GM23338 (cell line): ENCODE data around the gene PELI1. TPM values are rescaled to one million over a fixed set of nuclear protein-coding genes. Genes with fewer than 3 reads are reported as not detected.

Experiments
- ATAC-seq: fragments of 200-7000 bp; cut with Tn5 transposase; 3 replicates; pipeline ENCODE4 v1.9.1; 2020
- DNase-seq: peaks from one replicate; pipeline ENCODE4 v3.0.0-alpha.2; 2015; ENCODE audit warnings: low spot score
- H2AFZ ChIP-seq: fragments of 200-600 bp; sonication (generic); 2 replicates; pipeline ENCODE4 v1.8.0; 2016; ENCODE audit warnings: antibody characterized with exemption, mild to moderate bottlenecking, moderate library complexity
- H3F3A ChIP-seq: fragments of 200-600 bp; sonication (generic); replicated peaks from 2 replicates; pipeline ENCODE4 v1.8.0; 2017; ENCODE audit warnings: antibody characterized with exemption, mixed run types, low read depth
- H3K27ac ChIP-seq: fragments of 200-600 bp; sonication (generic); 2 replicates; pipeline ENCODE4 v1.6.1; 2016; ENCODE audit warnings: low read depth
- H3K27me3 ChIP-seq: fragments of 200-600 bp; sonication (generic); 2 replicates; pipeline ENCODE4 v1.8.0; 2016; ENCODE audit warnings: mild to moderate bottlenecking, mixed run types, moderate library complexity; ENCODE audit not compliant: insufficient read depth
- H3K36me3 ChIP-seq: fragments of 200-600 bp; sonication (generic); 2 replicates; pipeline ENCODE4 v1.8.0; 2016; ENCODE audit warnings: mild to moderate bottlenecking; ENCODE audit not compliant: insufficient read depth
- H3K4me1 ChIP-seq: fragments of 200-600 bp; sonication (generic); 2 replicates; pipeline ENCODE4 v1.8.0; 2016; ENCODE audit warnings: mild to moderate bottlenecking, moderate library complexity; ENCODE audit not compliant: insufficient read depth
- H3K4me2 ChIP-seq: fragments of 200-600 bp; sonication (generic); 2 replicates; pipeline ENCODE4 v1.7.1; 2017; ENCODE audit warnings: mixed run types
- H3K4me3 ChIP-seq: fragments of 200-600 bp; sonication (generic); 2 replicates; pipeline ENCODE4 v1.6.1; 2016; ENCODE audit warnings: mixed run types
- H3K79me2 ChIP-seq: fragments of 200-600 bp; sonication (generic); replicated peaks from 2 replicates; pipeline ENCODE4 v1.8.0; 2017; ENCODE audit warnings: mild to moderate bottlenecking; ENCODE audit not compliant: insufficient read depth
- H3K9me2 ChIP-seq: fragments of 200-600 bp; sonication (generic); 2 replicates; pipeline ENCODE4 v1.8.0; 2017; ENCODE audit not compliant: insufficient read depth
- H4K20me1 ChIP-seq: fragments of 200-600 bp; sonication (generic); replicated peaks from 2 replicates; pipeline ENCODE4 v1.8.0; 2017; ENCODE audit warnings: mild to moderate bottlenecking; ENCODE audit not compliant: insufficient read depth
- H3K27ac Mint-ChIP-seq: 2 replicates; pipeline ENCODE4 v1.8.0; 2020; ENCODE audit warnings: inconsistent platforms, mild to moderate bottlenecking, moderate library complexity, mixed read lengths
- H3K27me3 Mint-ChIP-seq: 3 replicates; pipeline ENCODE4 v1.8.0; 2022; ENCODE audit warnings: low read depth, mild to moderate bottlenecking, moderate library complexity, mixed read lengths, inconsistent platforms; ENCODE audit not compliant: insufficient read depth, poor library complexity
- H3K36me3 Mint-ChIP-seq: 3 replicates; pipeline ENCODE4 v1.8.0; 2021; ENCODE audit warnings: low read depth, mild to moderate bottlenecking, inconsistent platforms, moderate library complexity, mixed read lengths
- H3K4me1 Mint-ChIP-seq: 3 replicates; pipeline ENCODE4 v1.8.0; 2020; ENCODE audit warnings: mild to moderate bottlenecking, inconsistent platforms, mixed read lengths
- H3K4me3 Mint-ChIP-seq: 3 replicates; pipeline ENCODE4 v1.8.0; 2021; ENCODE audit warnings: moderate library complexity, mild to moderate bottlenecking, inconsistent platforms, mixed read lengths
- H3K9me3 Mint-ChIP-seq: 3 replicates; pipeline ENCODE4 v1.8.0; 2020; ENCODE audit warnings: moderate library complexity, mild to moderate bottlenecking, inconsistent platforms, mixed read lengths
- CREB1 ChIP-seq: fragments of 250-450 bp; sonication (Bioruptor Pico); IDR thresholded peaks from 2 replicates; pipeline ENCODE4 v1.5.0; 2020; ENCODE audit warnings: low read depth, mild to moderate bottlenecking, moderate library complexity
- EZH2phosphoT487 ChIP-seq: fragments of 200-600 bp; sonication (generic); IDR thresholded peaks from one replicate; pipeline ENCODE4 v1.8.1; 2018; ENCODE audit warnings: antibody characterized with exemption; ENCODE audit not compliant: unreplicated experiment
- JUNB ChIP-seq: IDR thresholded peaks from one replicate; pipeline ENCODE4 v1.6.1; 2016; ENCODE audit warnings: antibody characterized with exemption; ENCODE audit not compliant: unreplicated experiment
- NANOG ChIP-seq: IDR thresholded peaks from 2 replicates; pipeline ENCODE4 v1.6.1; 2016; ENCODE audit warnings: antibody characterized with exemption, borderline replicate concordance
- POLR2AphosphoS5 ChIP-seq: IDR thresholded peaks from 2 replicates; pipeline ENCODE4 v1.6.1; 2016; ENCODE audit warnings: antibody characterized with exemption, low read depth
- STAT1 ChIP-seq: IDR thresholded peaks from one replicate; pipeline ENCODE4 v1.6.1; 2016; ENCODE audit warnings: antibody characterized with exemption; ENCODE audit not compliant: unreplicated experiment
- ZNF114 ChIP-seq: fragments of 250-450 bp; sonication (Bioruptor Pico); IDR thresholded peaks from 2 replicates; pipeline ENCODE4 v1.5.0; 2020; ENCODE audit warnings: mild to moderate bottlenecking, moderate library complexity
- ZNF331 ChIP-seq: fragments of 250-450 bp; sonication (Bioruptor Pico); IDR thresholded peaks from 2 replicates; pipeline ENCODE4 v1.5.0; 2020; ENCODE audit warnings: low read depth, mild to moderate bottlenecking, moderate library complexity
- polyA plus RNA-seq: library from polyadenylated mRNA; unstranded; fragments of >200 nt; fragmentation: Nextera tagmentation; extraction: Ambion mirVana; gene quantifications from 2 replicates; pipeline ENCODE4 v1.2.1, GENCODE V29; 2016
- total RNA-seq: library from RNA; depleted of rRNA; stranded (reverse); fragments of >200 nt; shearing (Covaris generic); gene quantifications from 2 replicates; pipeline ENCODE4 v1.2.3, GENCODE V29; 2014
- TF ChIP-seq, protein P1 (sequence below): IDR thresholded peaks from 2 replicates; pipeline ENCODE4 v1.6.1; 2016; ENCODE audit warnings: antibody characterized with exemption
- TF ChIP-seq, protein P2 (sequence below): IDR thresholded peaks from one replicate; pipeline ENCODE4 v1.6.1; 2018; ENCODE audit warnings: antibody characterized with exemption; ENCODE audit not compliant: unreplicated experiment
- TF ChIP-seq, protein P3 (sequence below), 2 experiments: fragments of 200-600 bp in 1 of 2; sonication (generic) in 1 of 2; conservative IDR thresholded peaks; 2 replicates each; pipeline versions ENCODE4 v1.5.1 to v1.6.1; 2016 to 2017; ENCODE audit warnings: antibody characterized with exemption in 2 of 2, low read depth in 2 of 2, mild to moderate bottlenecking in 2 of 2, moderate library complexity in 1 of 2

The PELI1 gene
- total and polyA plus RNA-seq, 2 experiments from 2014 or later, result 32.4 to 61.8 TPM

DNA sequence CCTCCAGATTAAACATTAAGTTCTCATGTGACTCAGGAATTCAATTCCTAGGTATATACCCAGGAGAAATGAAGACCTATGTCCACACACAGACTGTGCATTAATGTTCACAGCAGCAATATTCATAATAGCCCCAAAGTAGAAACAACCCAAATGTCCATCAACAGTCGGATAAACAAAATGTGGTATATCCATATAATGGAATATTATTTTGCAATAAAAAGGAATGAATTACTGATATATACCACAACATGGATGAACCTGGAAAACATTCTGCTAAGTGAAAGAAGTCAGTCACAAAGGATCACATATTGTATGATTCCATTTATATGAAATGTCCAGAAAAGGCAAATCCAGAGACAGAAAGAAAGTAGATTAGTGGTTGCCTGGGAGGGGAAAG, 20.5 kb downstream of the PELI1 start (continued):
- TF ChIP-seq, protein P1, sequence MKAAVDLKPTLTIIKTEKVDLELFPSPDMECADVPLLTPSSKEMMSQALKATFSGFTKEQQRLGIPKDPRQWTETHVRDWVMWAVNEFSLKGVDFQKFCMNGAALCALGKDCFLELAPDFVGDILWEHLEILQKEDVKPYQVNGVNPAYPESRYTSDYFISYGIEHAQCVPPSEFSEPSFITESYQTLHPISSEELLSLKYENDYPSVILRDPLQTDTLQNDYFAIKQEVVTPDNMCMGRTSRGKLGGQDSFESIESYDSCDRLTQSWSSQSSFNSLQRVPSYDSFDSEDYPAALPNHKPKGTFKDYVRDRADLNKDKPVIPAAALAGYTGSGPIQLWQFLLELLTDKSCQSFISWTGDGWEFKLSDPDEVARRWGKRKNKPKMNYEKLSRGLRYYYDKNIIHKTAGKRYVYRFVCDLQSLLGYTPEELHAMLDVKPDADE, result no peak
- no peak for TF ChIP-seq POLR2AphosphoS5
- TF ChIP-seq EZH2phosphoT487, result no peak
- TF ChIP-seq, protein P2, sequence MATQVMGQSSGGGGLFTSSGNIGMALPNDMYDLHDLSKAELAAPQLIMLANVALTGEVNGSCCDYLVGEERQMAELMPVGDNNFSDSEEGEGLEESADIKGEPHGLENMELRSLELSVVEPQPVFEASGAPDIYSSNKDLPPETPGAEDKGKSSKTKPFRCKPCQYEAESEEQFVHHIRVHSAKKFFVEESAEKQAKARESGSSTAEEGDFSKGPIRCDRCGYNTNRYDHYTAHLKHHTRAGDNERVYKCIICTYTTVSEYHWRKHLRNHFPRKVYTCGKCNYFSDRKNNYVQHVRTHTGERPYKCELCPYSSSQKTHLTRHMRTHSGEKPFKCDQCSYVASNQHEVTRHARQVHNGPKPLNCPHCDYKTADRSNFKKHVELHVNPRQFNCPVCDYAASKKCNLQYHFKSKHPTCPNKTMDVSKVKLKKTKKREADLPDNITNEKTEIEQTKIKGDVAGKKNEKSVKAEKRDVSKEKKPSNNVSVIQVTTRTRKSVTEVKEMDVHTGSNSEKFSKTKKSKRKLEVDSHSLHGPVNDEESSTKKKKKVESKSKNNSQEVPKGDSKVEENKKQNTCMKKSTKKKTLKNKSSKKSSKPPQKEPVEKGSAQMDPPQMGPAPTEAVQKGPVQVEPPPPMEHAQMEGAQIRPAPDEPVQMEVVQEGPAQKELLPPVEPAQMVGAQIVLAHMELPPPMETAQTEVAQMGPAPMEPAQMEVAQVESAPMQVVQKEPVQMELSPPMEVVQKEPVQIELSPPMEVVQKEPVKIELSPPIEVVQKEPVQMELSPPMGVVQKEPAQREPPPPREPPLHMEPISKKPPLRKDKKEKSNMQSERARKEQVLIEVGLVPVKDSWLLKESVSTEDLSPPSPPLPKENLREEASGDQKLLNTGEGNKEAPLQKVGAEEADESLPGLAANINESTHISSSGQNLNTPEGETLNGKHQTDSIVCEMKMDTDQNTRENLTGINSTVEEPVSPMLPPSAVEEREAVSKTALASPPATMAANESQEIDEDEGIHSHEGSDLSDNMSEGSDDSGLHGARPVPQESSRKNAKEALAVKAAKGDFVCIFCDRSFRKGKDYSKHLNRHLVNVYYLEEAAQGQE, result no peak
- TF ChIP-seq ZNF331 (CRISPR knock-in tag), result no peak
- no peak for TF ChIP-seq NANOG
- no peak for TF ChIP-seq JUNB
- no peak for TF ChIP-seq ZNF114 (CRISPR knock-in tag)
- TF ChIP-seq, protein P3, sequence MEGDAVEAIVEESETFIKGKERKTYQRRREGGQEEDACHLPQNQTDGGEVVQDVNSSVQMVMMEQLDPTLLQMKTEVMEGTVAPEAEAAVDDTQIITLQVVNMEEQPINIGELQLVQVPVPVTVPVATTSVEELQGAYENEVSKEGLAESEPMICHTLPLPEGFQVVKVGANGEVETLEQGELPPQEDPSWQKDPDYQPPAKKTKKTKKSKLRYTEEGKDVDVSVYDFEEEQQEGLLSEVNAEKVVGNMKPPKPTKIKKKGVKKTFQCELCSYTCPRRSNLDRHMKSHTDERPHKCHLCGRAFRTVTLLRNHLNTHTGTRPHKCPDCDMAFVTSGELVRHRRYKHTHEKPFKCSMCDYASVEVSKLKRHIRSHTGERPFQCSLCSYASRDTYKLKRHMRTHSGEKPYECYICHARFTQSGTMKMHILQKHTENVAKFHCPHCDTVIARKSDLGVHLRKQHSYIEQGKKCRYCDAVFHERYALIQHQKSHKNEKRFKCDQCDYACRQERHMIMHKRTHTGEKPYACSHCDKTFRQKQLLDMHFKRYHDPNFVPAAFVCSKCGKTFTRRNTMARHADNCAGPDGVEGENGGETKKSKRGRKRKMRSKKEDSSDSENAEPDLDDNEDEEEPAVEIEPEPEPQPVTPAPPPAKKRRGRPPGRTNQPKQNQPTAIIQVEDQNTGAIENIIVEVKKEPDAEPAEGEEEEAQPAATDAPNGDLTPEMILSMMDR (conservative IDR thresholded peaks at IDR 0.05; ENCODE audit: low read depth in 2 of 2), result no peak
- TF ChIP-seq CREB1, result no peak
- TF ChIP-seq STAT1, result no peak

GRCh38 chr2:64122358-64122757, 21.9 kb downstream of the PELI1 start:
- H3F3A ChIP-seq, result no peaks in the 10 kb centered on the region
- Mint-ChIP-seq H3K4me1 (peaks cover 37% of the 10 kb centered on the region), H3K36me3 (peaks cover 15% of the 10 kb centered on the region; the same call in 2 of the 3 replicates), H3K27me3 (no peaks in the 10 kb centered on the region), H3K4me3 (no peak overlapping the region), H3K9me3 (no peaks in the 10 kb centered on the region), H3K27ac (no peak overlapping the region)
- H4K20me1 ChIP-seq, result peaks cover 36% of the 10 kb centered on the region
- H3K36me3 ChIP-seq, result no peaks in the 10 kb centered on the region
- H3K27ac ChIP-seq, result 0 out of 2 replicates have a peak overlapping the region, but pooled peaks have one; percentile 2
- TF ChIP-seq POLR2AphosphoS5 (no peak), STAT1 (no peak), NANOG (no peak)
- no peak overlapping the region for H3K4me2 ChIP-seq
- ATAC-seq (no peak), DNase-seq (no peak)
- no peak overlapping the region for H3K4me3 ChIP-seq
- no peak overlapping the region for H2AFZ ChIP-seq
- H3K79me2 ChIP-seq, result peaks cover 99% of the 10 kb centered on the region
- no peaks in the 10 kb centered on the region for H3K9me2 ChIP-seq
- peaks cover 18% of the 10 kb centered on the region for H3K4me1 ChIP-seq
- no peaks in the 10 kb centered on the region for H3K27me3 ChIP-seq
